ENCODE results near the gene FAM174A.
A peak's percentile ranks its signal among the peaks of the same experiment; 100 is the strongest.
"Not testable (repeated sequence)": the region's sequence is repeated elsewhere in the genome, so short reads cannot be mapped to it uniquely, and the experiment has no call there.

FAM174A gene

GRCh38 chr5:100576217-100576751, 41.1 kb downstream of the FAM174A start:
- no peak for DNase-seq (ENCODE audit: low spot score)

GRCh38 chr5:100577506-100577905, 42.3 kb downstream of the FAM174A start:
- DNase-seq (ENCODE audit: low spot score), result no peak

- no peak for DNase-seq (ENCODE audit: low spot score)
Measured at GRCh38 chr5:100584069-100584468, 48.9 kb downstream of the FAM174A start.

- no peak for DNase-seq (ENCODE audit: low spot score)
Measured at GRCh38 chr5:100584889-100585288, 49.7 kb downstream of the FAM174A start.

GRCh38 chr5:100590867-100591266, 55.7 kb downstream of the FAM174A start:
- DNase-seq (ENCODE audit: low spot score), result no peak

- peak; percentile 24 for DNase-seq (ENCODE audit: low spot score)
Measured at GRCh38 chr5:100595152-100595811, 60.1 kb downstream of the FAM174A start.

- no peak for DNase-seq (ENCODE audit: low spot score)
Measured at GRCh38 chr5:100595812-100596173, 60.6 kb downstream of the FAM174A start.

- no peak for DNase-seq (ENCODE audit: low spot score)
Measured at GRCh38 chr5:100598446-100598845, 63.3 kb downstream of the FAM174A start.

GRCh38 chr5:100600298-100600994, 65.3 kb downstream of the FAM174A start:
- no peak for DNase-seq (ENCODE audit: low spot score)

GRCh38 chr5:100603141-100603540, 68.0 kb downstream of the FAM174A start:
- DNase-seq (ENCODE audit: low spot score), result no peak

GRCh38 chr5:100604021-100604420, 68.8 kb downstream of the FAM174A start:
- DNase-seq (ENCODE audit: low spot score), result not testable (repeated sequence)

GRCh38 chr5:100609594-100609993, 74.4 kb downstream of the FAM174A start:
- DNase-seq (ENCODE audit: low spot score), result no peak

GRCh38 chr5:100614308-100614707, 79.1 kb downstream of the FAM174A start:
- no peak for DNase-seq (ENCODE audit: low spot score)

GRCh38 chr5:100615362-100615761, 80.2 kb downstream of the FAM174A start:
- no peak for DNase-seq (ENCODE audit: low spot score)

- no peak for DNase-seq (ENCODE audit: low spot score)
Measured at GRCh38 chr5:100616291-100616690, 81.1 kb downstream of the FAM174A start.

- no peak for DNase-seq (ENCODE audit: low spot score)
Measured at GRCh38 chr5:100616981-100617380, 81.8 kb downstream of the FAM174A start.

GRCh38 chr5:100623719-100624118, 88.5 kb downstream of the FAM174A start:
- DNase-seq (ENCODE audit: low spot score), result peak; percentile 17

- DNase-seq (ENCODE audit: low spot score), result no peak
Measured at GRCh38 chr5:100634937-100635534, 99.9 kb downstream of the FAM174A start.
